ENCODE data around the gene ATP5PF.
A peak's percentile ranks its signal among the peaks of the same experiment; 100 is the strongest.

The ATP5PF gene

DNA sequence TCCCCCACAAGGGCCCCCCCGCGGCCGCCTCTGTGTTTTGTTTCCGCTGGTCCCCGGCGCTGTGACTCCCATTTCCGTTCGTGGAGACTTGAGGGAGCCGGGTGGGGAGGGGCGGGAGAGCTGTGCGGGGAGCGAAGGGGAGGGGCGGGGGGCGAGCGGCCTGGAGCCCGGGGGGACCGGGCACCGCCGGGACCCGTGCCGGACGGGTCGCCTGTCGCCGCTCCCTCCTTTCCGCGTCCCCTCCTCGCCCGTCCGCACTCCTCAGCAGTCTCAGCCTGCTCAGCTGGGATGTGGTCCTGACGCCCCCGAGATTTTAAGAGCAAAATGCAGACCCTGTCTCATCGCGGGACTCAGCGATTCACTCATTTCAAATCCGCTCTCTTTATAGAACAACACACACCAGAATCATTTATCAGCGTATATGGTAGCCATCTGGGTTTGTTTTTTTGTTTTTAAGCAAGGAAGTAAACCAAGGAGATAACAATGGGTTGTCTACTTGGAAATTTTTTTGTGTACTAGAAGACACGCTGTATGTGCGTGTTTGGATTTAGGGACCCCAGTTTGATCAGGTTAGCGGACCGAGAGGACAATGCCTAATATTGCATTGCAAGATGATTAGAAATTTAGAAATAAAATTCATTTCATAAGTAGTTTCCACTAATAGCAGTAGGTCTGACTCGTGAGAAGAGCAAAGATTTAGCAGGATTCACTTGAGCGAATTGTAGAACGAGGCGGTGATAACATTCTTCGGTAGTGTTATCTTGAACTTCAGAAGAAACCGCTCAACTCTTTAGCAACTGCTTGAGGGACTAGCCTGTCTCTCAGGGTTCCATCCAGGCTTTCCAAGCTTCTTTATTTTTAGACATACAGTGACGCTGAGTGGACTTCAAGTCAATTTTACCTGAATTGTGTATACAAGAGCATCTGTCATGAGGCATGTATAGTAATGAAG is 1.2 kb upstream of the ATP5PF start:
- H3K4me2 ChIP-seq (ENCODE audit: low read length), result peak overlapping the region; percentile 84
- peaks cover 6% of the 10 kb centered on the region; the same call in 1 of the 2 replicates for H3F3A ChIP-seq (ENCODE audit: control insufficient read depth, insufficient read depth)
- peaks cover 95% of the 10 kb centered on the region for H3K79me2 ChIP-seq (ENCODE audit: control insufficient read depth, low read length)
- H3K27ac ChIP-seq (ENCODE audit: low read depth, low read length), result peak overlapping the region; percentile 95
- H3K27me3 ChIP-seq (ENCODE audit: control insufficient read depth, low read length), result no peaks in the 10 kb centered on the region
- H3K4me3 ChIP-seq (ENCODE audit: low read length), result peak overlapping the region; percentile 98
- H3K9me3 ChIP-seq (ENCODE audit: control insufficient read depth, insufficient read depth, low read length), result no peaks in the 10 kb centered on the region
- 0 out of 2 replicates have a peak, but pooled peaks cover 9% of the 10 kb centered on the region for H4K20me1 ChIP-seq (ENCODE audit: control insufficient read depth, insufficient read depth, low read depth, low read length)
- TF ChIP-seq EZH2phosphoT487 (IDR thresholded peaks at IDR 0.05; ENCODE audit: borderline replicate concordance, low read length), result no peak
- TF ChIP-seq, protein P1, sequence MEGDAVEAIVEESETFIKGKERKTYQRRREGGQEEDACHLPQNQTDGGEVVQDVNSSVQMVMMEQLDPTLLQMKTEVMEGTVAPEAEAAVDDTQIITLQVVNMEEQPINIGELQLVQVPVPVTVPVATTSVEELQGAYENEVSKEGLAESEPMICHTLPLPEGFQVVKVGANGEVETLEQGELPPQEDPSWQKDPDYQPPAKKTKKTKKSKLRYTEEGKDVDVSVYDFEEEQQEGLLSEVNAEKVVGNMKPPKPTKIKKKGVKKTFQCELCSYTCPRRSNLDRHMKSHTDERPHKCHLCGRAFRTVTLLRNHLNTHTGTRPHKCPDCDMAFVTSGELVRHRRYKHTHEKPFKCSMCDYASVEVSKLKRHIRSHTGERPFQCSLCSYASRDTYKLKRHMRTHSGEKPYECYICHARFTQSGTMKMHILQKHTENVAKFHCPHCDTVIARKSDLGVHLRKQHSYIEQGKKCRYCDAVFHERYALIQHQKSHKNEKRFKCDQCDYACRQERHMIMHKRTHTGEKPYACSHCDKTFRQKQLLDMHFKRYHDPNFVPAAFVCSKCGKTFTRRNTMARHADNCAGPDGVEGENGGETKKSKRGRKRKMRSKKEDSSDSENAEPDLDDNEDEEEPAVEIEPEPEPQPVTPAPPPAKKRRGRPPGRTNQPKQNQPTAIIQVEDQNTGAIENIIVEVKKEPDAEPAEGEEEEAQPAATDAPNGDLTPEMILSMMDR (IDR thresholded peaks at IDR 0.05; ENCODE audit: low read depth, low read length, poor library complexity, severe bottlenecking), result no peak
- peaks cover 62% of the 10 kb centered on the region for H3K4me1 ChIP-seq (ENCODE audit: control insufficient read depth, low read length)
- H3K36me3 ChIP-seq (ENCODE audit: control insufficient read depth, low read length), result peaks cover 47% of the 10 kb centered on the region
- no peaks in the 10 kb centered on the region for H3K9me2 ChIP-seq (replicated peaks; ENCODE audit: control insufficient read depth, low read length)

DNA sequence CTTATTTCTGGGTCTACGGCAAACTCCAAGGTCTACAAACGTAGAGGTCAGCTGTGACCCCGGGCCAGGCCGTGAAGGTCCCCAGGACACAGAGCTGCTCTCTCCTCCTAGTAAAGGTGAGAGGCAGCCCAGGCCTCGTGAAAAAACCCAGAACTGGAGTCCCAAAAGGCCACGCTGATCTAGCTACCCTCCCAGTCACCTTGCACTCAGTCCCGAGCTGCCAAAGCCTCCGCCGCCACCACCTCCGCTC is 125 bp downstream of the ATP5PF start:
- Histone ChIP-seq H3K9me3 (ENCODE audit: control insufficient read depth, insufficient read depth, low read length) (no peaks in the 10 kb centered on the region), H3K36me3 (ENCODE audit: control insufficient read depth, low read length) (peaks cover 51% of the 10 kb centered on the region), H3K4me3 (ENCODE audit: low read length) (peak overlapping the region; percentile 98), H3K4me1 (ENCODE audit: control insufficient read depth, low read length) (peaks cover 51% of the 10 kb centered on the region), H3K9me2 (replicated peaks; ENCODE audit: control insufficient read depth, low read length) (no peaks in the 10 kb centered on the region), H3K4me2 (ENCODE audit: low read length) (peak overlapping the region; percentile 84), H3K27me3 (ENCODE audit: control insufficient read depth, low read length) (no peaks in the 10 kb centered on the region), H3K27ac (ENCODE audit: low read depth, low read length) (peak overlapping the region; percentile 95), H4K20me1 (ENCODE audit: control insufficient read depth, insufficient read depth, low read depth, low read length) (0 out of 2 replicates have a peak, but pooled peaks cover 7% of the 10 kb centered on the region), H3F3A (ENCODE audit: control insufficient read depth, insufficient read depth) (peaks cover 6% of the 10 kb centered on the region; the same call in 1 of the 2 replicates), H3K79me2 (ENCODE audit: control insufficient read depth, low read length) (peaks cover 93% of the 10 kb centered on the region)
- TF ChIP-seq, protein P1 (IDR thresholded peaks at IDR 0.05; ENCODE audit: low read depth, low read length, poor library complexity, severe bottlenecking), result no peak
- TF ChIP-seq EZH2phosphoT487 (IDR thresholded peaks at IDR 0.05; ENCODE audit: borderline replicate concordance, low read length), result no peak

DNA sequence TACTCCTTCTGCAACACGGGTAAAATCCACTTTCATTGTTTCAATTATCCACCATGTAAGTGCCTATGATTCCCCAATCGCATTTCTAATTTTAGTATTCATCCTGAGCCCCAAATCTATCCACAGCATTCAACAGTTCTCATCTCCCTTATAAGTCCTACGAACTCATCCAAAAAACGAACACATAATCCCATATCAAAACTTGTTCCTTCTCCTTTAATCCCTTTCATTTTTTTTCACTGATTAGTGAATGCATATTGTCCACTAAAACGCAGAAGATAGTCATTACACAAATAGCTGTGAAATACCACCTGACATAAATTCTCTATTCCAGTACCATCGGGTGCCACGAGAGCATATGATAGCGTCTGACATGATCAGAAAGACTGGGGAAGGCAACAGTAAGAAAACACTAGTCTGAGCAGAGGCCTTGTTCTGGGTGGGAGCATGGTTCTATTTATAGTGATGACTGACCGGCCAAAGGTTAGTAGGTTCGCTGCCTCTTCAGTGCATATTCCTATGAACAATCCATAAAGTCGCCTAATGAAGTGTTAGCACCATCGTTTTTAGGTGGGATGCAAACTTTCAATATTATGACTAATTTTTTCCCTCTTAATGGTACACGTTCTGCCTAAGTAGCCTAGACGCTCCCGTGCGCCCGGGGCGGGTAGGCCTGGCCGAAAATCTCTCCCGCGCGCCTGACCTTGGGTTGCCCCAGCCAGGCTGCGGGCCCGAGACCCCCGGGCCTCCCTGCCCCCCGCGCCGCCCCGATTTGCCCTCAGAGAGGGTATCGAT is 648 bp downstream of the ATP5PF start:
- Histone ChIP-seq H3K27me3 (ENCODE audit: control insufficient read depth, low read length) (no peaks in the 10 kb centered on the region), H3K4me2 (ENCODE audit: low read length) (peak overlapping the region; percentile 84), H3K9me3 (ENCODE audit: control insufficient read depth, insufficient read depth, low read length) (no peaks in the 10 kb centered on the region), H3K36me3 (ENCODE audit: control insufficient read depth, low read length) (peaks cover 55% of the 10 kb centered on the region), H3F3A (ENCODE audit: control insufficient read depth, insufficient read depth) (peaks cover 6% of the 10 kb centered on the region; the same call in 1 of the 2 replicates), H3K4me3 (ENCODE audit: low read length) (peak overlapping the region; percentile 98), H4K20me1 (ENCODE audit: control insufficient read depth, insufficient read depth, low read depth, low read length) (0 out of 2 replicates have a peak, but pooled peaks cover 7% of the 10 kb centered on the region), H3K27ac (ENCODE audit: low read depth, low read length) (peak overlapping the region; percentile 95), H3K4me1 (ENCODE audit: control insufficient read depth, low read length) (peaks cover 46% of the 10 kb centered on the region), H3K9me2 (replicated peaks; ENCODE audit: control insufficient read depth, low read length) (no peaks in the 10 kb centered on the region), H3K79me2 (ENCODE audit: control insufficient read depth, low read length) (peaks cover 93% of the 10 kb centered on the region)
- TF ChIP-seq, protein P1 (IDR thresholded peaks at IDR 0.05; ENCODE audit: low read depth, low read length, poor library complexity, severe bottlenecking), result no peak
- no peak for TF ChIP-seq EZH2phosphoT487 (IDR thresholded peaks at IDR 0.05; ENCODE audit: borderline replicate concordance, low read length)

Data from DOHH2 (cell line).